ENCODE data around the gene CPNE7.

The CPNE7 gene

DNA sequence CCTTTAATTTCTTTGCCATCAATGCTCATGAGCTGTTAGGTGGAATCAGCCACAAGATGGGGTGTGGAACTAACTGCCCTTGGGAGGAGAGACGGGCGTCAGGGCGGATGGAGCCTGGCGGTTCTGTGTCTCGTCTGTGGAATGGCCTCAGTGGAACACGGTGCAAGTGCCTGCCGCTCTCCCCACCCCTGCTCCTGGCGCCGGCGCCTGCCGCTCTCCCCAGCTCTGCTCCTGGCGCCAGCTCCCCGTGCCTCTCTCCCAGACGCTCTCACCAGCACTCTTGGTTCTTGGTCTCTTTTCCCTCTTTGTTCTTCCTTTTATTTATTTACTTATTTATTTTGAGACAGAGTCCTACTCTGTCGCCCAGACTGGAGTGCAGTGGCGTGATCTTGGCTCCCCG is 28.3 kb upstream of the CPNE7 start:
- TF ChIP-seq, protein P1, sequence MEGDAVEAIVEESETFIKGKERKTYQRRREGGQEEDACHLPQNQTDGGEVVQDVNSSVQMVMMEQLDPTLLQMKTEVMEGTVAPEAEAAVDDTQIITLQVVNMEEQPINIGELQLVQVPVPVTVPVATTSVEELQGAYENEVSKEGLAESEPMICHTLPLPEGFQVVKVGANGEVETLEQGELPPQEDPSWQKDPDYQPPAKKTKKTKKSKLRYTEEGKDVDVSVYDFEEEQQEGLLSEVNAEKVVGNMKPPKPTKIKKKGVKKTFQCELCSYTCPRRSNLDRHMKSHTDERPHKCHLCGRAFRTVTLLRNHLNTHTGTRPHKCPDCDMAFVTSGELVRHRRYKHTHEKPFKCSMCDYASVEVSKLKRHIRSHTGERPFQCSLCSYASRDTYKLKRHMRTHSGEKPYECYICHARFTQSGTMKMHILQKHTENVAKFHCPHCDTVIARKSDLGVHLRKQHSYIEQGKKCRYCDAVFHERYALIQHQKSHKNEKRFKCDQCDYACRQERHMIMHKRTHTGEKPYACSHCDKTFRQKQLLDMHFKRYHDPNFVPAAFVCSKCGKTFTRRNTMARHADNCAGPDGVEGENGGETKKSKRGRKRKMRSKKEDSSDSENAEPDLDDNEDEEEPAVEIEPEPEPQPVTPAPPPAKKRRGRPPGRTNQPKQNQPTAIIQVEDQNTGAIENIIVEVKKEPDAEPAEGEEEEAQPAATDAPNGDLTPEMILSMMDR (IDR thresholded peaks at IDR 0.05; ENCODE audit: insufficient read depth, low read length, poor library complexity, severe bottlenecking): no peak
- Histone ChIP-seq H3K4me3 (replicated peaks; ENCODE audit: low read depth, low read length) (no peak overlapping the region), H3K27me3 (replicated peaks; ENCODE audit: control insufficient read depth, insufficient read depth, low read length) (no peaks in the 10 kb centered on the region), H3K36me3 (ENCODE audit: control insufficient read depth, insufficient read depth, low read length) (peaks cover 22% of the 10 kb centered on the region)
- DNase-seq (ENCODE audit: extremely low read depth, insufficient read length): no peak

DNA sequence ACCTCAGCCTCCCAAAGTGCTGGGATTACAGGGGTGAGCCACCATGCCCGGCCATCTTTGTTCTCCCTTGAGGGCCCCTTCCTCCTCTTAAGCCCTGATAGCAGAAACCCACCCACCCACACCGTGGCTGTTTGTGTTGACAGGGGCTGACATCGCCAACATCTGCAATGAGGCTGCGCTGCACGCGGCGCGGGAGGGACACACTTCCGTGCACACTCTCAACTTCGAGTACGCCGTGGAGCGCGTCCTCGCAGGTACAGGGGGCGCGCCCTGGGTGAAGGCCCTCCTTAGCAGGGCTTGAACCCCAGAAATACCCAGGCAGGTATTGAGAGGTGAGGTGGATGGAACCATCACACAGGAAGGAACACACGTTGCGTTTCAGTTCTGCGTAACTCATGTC is 27.7 kb upstream of the CPNE7 start:
- H3K4me3 ChIP-seq (replicated peaks; ENCODE audit: low read depth, low read length): no peak overlapping the region
- TF ChIP-seq, protein P1 (IDR thresholded peaks at IDR 0.05; ENCODE audit: insufficient read depth, low read length, poor library complexity, severe bottlenecking): no peak
- H3K36me3 ChIP-seq (ENCODE audit: control insufficient read depth, insufficient read depth, low read length): peaks cover 27% of the 10 kb centered on the region
- no peaks in the 10 kb centered on the region for H3K27me3 ChIP-seq (replicated peaks; ENCODE audit: control insufficient read depth, insufficient read depth, low read length)
- DNase-seq (ENCODE audit: extremely low read depth, insufficient read length): no peak

DNA sequence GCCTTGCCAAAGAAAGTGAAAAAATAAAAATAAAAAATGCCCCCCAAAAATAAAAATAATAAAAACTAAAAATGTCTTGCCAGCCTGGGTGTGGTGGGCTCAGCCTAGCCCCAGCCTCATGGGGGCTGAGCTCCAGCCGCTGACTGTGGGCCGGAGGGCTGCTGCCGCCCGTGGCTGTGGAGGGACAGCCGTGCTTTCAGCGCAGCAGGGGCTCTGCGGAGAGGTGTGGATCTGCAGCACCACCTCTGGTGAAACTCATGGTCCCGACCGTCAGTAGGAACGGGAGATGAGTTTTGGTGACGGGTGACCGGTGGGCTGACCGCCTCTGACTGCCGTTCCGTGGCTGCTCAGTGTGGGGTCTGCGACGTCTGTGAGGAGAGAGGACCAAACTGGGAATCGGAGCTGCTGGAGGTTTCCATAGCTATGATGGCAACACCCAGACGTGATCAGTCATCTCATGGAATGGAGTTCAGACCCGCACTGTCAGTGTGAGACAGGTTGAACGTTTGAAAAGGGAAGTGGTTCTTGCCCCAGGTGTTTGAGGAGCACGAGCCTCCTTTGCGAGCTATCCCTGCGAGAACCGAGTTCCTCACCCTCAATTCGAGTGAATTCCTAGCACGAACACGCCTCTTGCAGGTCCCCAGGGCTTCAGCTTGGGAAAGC is 27.1 kb upstream of the CPNE7 start:
- peaks cover 27% of the 10 kb centered on the region for H3K36me3 ChIP-seq (ENCODE audit: control insufficient read depth, insufficient read depth, low read length)
- no peak for DNase-seq (ENCODE audit: extremely low read depth, insufficient read length)
- H3K27me3 ChIP-seq (replicated peaks; ENCODE audit: control insufficient read depth, insufficient read depth, low read length): no peaks in the 10 kb centered on the region
- TF ChIP-seq, protein P1 (IDR thresholded peaks at IDR 0.05; ENCODE audit: insufficient read depth, low read length, poor library complexity, severe bottlenecking): no peak
- H3K4me3 ChIP-seq (replicated peaks; ENCODE audit: low read depth, low read length): no peak overlapping the region

- H3K4me3 ChIP-seq (replicated peaks; ENCODE audit: low read depth, low read length): no peak overlapping the region
- no peak for DNase-seq (ENCODE audit: extremely low read depth, insufficient read length)
- H3K36me3 ChIP-seq (ENCODE audit: control insufficient read depth, insufficient read depth, low read length): peaks cover 30% of the 10 kb centered on the region
- TF ChIP-seq, protein P1 (IDR thresholded peaks at IDR 0.05; ENCODE audit: insufficient read depth, low read length, poor library complexity, severe bottlenecking): no peak
- no peaks in the 10 kb centered on the region for H3K27me3 ChIP-seq (replicated peaks; ENCODE audit: control insufficient read depth, insufficient read depth, low read length)
Observed at GRCh38 chr16:89549007-89549700, 26.4 kb upstream of the CPNE7 start.

DNA sequence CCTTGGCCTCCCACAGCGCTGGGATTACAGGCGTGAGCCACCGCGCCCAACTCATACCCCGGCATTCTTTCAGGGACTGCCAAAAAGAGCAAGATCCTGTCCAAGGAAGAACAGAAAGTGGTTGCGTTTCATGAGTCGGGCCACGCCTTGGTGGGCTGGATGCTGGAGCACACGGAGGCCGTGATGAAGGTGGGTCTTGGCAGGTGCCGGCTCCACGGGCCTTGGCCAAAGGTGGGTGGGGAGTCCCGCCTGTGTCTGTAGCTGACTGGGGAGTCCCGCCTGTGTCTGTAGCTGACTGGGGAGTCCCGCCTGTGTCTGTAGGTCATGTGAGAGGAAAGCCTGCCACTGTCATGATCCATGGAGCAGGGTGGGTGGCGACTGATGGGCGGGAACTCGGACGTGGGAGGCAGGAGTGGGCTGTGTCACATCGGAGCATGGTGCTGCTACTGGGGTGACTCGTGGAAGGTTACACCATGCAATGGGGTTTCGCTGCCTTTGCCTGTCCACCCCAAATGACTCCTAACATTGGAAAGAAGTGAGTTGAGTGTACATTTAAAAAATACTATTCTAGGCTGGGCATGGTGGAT is 25.0 kb upstream of the CPNE7 start:
- Histone ChIP-seq H3K27me3 (replicated peaks; ENCODE audit: control insufficient read depth, insufficient read depth, low read length) (no peaks in the 10 kb centered on the region), H3K36me3 (ENCODE audit: control insufficient read depth, insufficient read depth, low read length) (peaks cover 31% of the 10 kb centered on the region), H3K4me3 (replicated peaks; ENCODE audit: low read depth, low read length) (no peak overlapping the region)
- TF ChIP-seq, protein P1 (IDR thresholded peaks at IDR 0.05; ENCODE audit: insufficient read depth, low read length, poor library complexity, severe bottlenecking): no peak
- no peak for DNase-seq (ENCODE audit: extremely low read depth, insufficient read length)
